ENCODE results near the gene UBA1. TPM values are rescaled to one million over a fixed set of nuclear protein-coding genes. Genes with fewer than 3 reads are reported as not detected.

Gene UBA1
- total RNA-seq, 2 donors from 2014 or later, result 233 to 448 TPM

- no peaks in the 10 kb centered on the region for H3K9me3 ChIP-seq (ENCODE audit: control insufficient read depth, low read length)
- 93 to 100% methylated on average over 3 to 12 of the region's 13 CpGs for WGBS, 2 experiments (ENCODE audit: insufficient coverage in 1 of 2, insufficient read length in 1 of 2)
- H3K9me3 Mint-ChIP-seq, result peaks cover 52% of the 10 kb centered on the region
- no peaks in the 10 kb centered on the region for H3K27me3 ChIP-seq (ENCODE audit: control insufficient read depth, insufficient read depth, low read length, poor library complexity, severe bottlenecking)
- no peak overlapping the region for H3K9ac ChIP-seq (ENCODE audit: extremely low read depth, low read length, poor library complexity, severe bottlenecking)
- no peak overlapping the region for H3K27ac Mint-ChIP-seq
- peaks cover 25% of the 10 kb centered on the region for H3K36me3 Mint-ChIP-seq (ENCODE audit: low read depth)
- peaks cover 6% of the 10 kb centered on the region for H3K36me3 ChIP-seq (ENCODE audit: control insufficient read depth, insufficient read depth, low read length)
- no peak for DNase-seq
- no peak overlapping the region for H3K27ac ChIP-seq (ENCODE audit: low read depth, low read length)
- no peak overlapping the region for H3K4me3 Mint-ChIP-seq
- TF ChIP-seq CTCF (conservative IDR thresholded peaks at IDR 0.05), result no peak
- no peak overlapping the region for H3K4me3 ChIP-seq (ENCODE audit: low read length)
- no peaks in the 10 kb centered on the region for H3K4me1 Mint-ChIP-seq
- no peaks in the 10 kb centered on the region for H3K27me3 Mint-ChIP-seq (ENCODE audit: insufficient read depth)
- H3K4me1 ChIP-seq (ENCODE audit: control insufficient read depth, insufficient read depth, low read length), result no peaks in the 10 kb centered on the region
Observed at GRCh38 chrX:47169726-47170515, 23.7 kb upstream of the UBA1 start.

GRCh38 chrX:47170861-47171692 lies 22.6 kb upstream of the UBA1 start:
- no peak for DNase-seq
- Histone ChIP-seq H3K36me3 (ENCODE audit: control insufficient read depth, insufficient read depth, low read length) (peaks cover 6% of the 10 kb centered on the region), H3K4me3 (ENCODE audit: low read length) (no peak overlapping the region), H3K27ac (ENCODE audit: low read depth, low read length) (no peak overlapping the region), H3K4me1 (ENCODE audit: control insufficient read depth, insufficient read depth, low read length) (no peaks in the 10 kb centered on the region), H3K9ac (ENCODE audit: extremely low read depth, low read length, poor library complexity, severe bottlenecking) (no peak overlapping the region), H3K27me3 (ENCODE audit: control insufficient read depth, insufficient read depth, low read length, poor library complexity, severe bottlenecking) (no peaks in the 10 kb centered on the region), H3K9me3 (ENCODE audit: control insufficient read depth, low read length) (no peaks in the 10 kb centered on the region)
- H3K4me3 Mint-ChIP-seq, result no peak overlapping the region
- no peaks in the 10 kb centered on the region for H3K4me1 Mint-ChIP-seq
- no peak overlapping the region for H3K27ac Mint-ChIP-seq
- H3K9me3 Mint-ChIP-seq, result peaks cover 59% of the 10 kb centered on the region
- no peak for TF ChIP-seq CTCF (conservative IDR thresholded peaks at IDR 0.05)
- peaks cover 31% of the 10 kb centered on the region for H3K36me3 Mint-ChIP-seq (ENCODE audit: low read depth)
- WGBS, 2 experiments (ENCODE audit: insufficient coverage in 1 of 2, insufficient read length in 1 of 2), result 97% methylated on average over 32 of the region's 34 CpGs; no CpG with 5 or more reads in 1 of the 2 experiments
- H3K27me3 Mint-ChIP-seq (ENCODE audit: insufficient read depth), result no peaks in the 10 kb centered on the region

GRCh38 chrX:47171996-47172395 lies 21.6 kb upstream of the UBA1 start:
- Histone ChIP-seq H3K4me1 (ENCODE audit: control insufficient read depth, insufficient read depth, low read length) (no peaks in the 10 kb centered on the region), H3K4me3 (ENCODE audit: low read length) (no peak overlapping the region), H3K9me3 (ENCODE audit: control insufficient read depth, low read length) (no peaks in the 10 kb centered on the region), H3K27ac (ENCODE audit: low read depth, low read length) (no peak overlapping the region), H3K9ac (ENCODE audit: extremely low read depth, low read length, poor library complexity, severe bottlenecking) (no peak overlapping the region), H3K27me3 (ENCODE audit: control insufficient read depth, insufficient read depth, low read length, poor library complexity, severe bottlenecking) (no peaks in the 10 kb centered on the region), H3K36me3 (ENCODE audit: control insufficient read depth, insufficient read depth, low read length) (peaks cover 14% of the 10 kb centered on the region)
- Mint-ChIP-seq H3K4me1 (no peaks in the 10 kb centered on the region), H3K36me3 (ENCODE audit: low read depth) (peaks cover 40% of the 10 kb centered on the region), H3K27ac (no peak overlapping the region), H3K27me3 (ENCODE audit: insufficient read depth) (no peaks in the 10 kb centered on the region), H3K9me3 (peaks cover 65% of the 10 kb centered on the region), H3K4me3 (no peak overlapping the region)
- no peak for DNase-seq
- no peak for TF ChIP-seq CTCF (conservative IDR thresholded peaks at IDR 0.05)
- 92% methylated on average over 2 of the region's 2 CpGs; no CpG with 5 or more reads in 1 of the 2 experiments for WGBS, 2 experiments (ENCODE audit: insufficient coverage in 1 of 2, insufficient read length in 1 of 2)
